Suprapubic skin (tissue), 4 donors: ENCODE results near the gene ATP8B1. TPM values are rescaled to one million over a fixed set of nuclear protein-coding genes. Genes with fewer than 3 reads are reported as not detected.

Source experiments
- DNase-seq, 2 donors: peaks; one replicate each; pipeline ENCODE4 v3.0.0-alpha.2; 2019; ENCODE audit warnings: low spot score in 2 of 2
- H3K27ac ChIP-seq: fragments of 200-600 bp; sonication (generic); one replicate; pipeline ENCODE4 v1.5.1; 2019
- H3K27me3 ChIP-seq: fragments of 200-600 bp; sonication (generic); one replicate; pipeline ENCODE4 v1.5.1; 2019
- H3K36me3 ChIP-seq: fragments of 200-600 bp; sonication (generic); one replicate; pipeline ENCODE4 v1.5.1; 2019
- H3K4me1 ChIP-seq: fragments of 200-600 bp; sonication (generic); one replicate; pipeline ENCODE4 v1.5.1; 2019
- H3K4me3 ChIP-seq: fragments of 200-600 bp; sonication (generic); one replicate; pipeline ENCODE4 v1.5.1; 2019; ENCODE audit warnings: mild to moderate bottlenecking
- H3K9me3 ChIP-seq: fragments of 200-600 bp; sonication (generic); one replicate; pipeline ENCODE4 v1.5.1; 2019
- EP300 ChIP-seq: sonication (generic); formaldehyde crosslinking; IDR thresholded peaks from one replicate; pipeline ENCODE4 v1.6.1; 2017; ENCODE audit warnings: antibody characterized with exemption
- POLR2A ChIP-seq, 2 donors: fragments of 450-650 bp; IDR thresholded peaks; one replicate each; pipeline ENCODE4 v1.6.1; 2017; ENCODE audit warnings: antibody characterized with exemption in 2 of 2, mild to moderate bottlenecking in 2 of 2, moderate library complexity in 2 of 2
- POLR2AphosphoS5 ChIP-seq, 3 donors: sonication (generic); formaldehyde crosslinking; IDR thresholded peaks; one replicate each; pipeline ENCODE4 v1.6.1; 2017; ENCODE audit warnings: antibody characterized with exemption in 3 of 3
- WGBS: methylation state at CpG from one replicate; pipeline ENCODE4 v1.1.5; 2018; 5-methylcytosine and 5-hydroxymethylcytosine counted together
- total RNA-seq, 4 donors: library from RNA; depleted of rRNA; stranded (reverse); fragments of >200 nt; gene quantifications; one replicate each; pipeline ENCODE4 v1.1.0, GENCODE V29; 2016
- TF ChIP-seq, protein P1 (sequence below), 2 donors: fragments of 200-600 bp in 1 of 2; fragments of 450-650 bp in 1 of 2; sonication (generic) in 1 of 2; IDR thresholded peaks; one replicate each; pipeline ENCODE4 v1.5.1; 2016 to 2019; ENCODE audit warnings: antibody characterized with exemption in 2 of 2, mild to moderate bottlenecking in 1 of 2, moderate library complexity in 1 of 2

ATP8B1 gene
- total RNA-seq, 4 donors from 2014 or later, result 21.5 to 59.1 (median 26.0) TPM

DNA sequence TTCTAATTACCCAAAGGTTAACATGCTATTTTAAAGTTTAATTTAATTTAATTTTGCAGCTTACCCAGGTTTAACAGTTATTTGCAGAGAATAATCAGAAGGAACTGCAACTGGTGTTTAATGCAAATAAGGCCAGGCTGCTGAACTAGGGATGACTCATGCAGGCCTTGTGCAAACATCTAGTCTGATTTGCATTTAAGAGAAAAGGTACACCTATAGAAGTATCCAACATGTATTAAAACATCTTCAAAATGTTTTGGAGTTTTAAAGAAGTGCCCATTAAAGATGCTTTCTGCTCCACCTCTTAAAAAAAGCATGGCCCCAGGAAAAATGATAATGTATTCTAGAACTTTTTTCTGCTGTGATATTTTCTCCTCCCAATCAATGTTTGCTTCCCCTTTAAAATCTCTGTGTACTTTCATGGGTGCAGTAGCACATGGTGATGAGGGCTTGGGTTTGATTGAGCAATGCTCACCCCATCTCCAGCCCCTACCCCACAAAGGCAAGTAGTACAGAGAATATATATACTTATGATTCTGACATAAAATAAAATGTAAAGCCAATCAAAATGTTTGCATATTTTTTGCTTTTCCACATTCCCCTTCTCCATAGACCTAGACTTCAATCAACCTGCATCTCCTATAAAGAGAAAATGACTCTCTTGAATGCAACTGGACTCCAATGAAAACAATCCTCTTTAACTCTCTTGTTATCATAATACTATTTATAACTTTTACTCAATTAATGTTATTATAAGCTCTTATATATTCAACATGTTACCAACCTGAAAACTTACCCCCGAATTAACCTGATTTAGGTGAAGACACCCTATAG, 54.1 kb downstream of the ATP8B1 start:
- H3K4me1 ChIP-seq, result peaks cover 30% of the 10 kb centered on the region
- DNase-seq, result no peak
- H3K27me3 ChIP-seq, result no peaks in the 10 kb centered on the region
- H3K9me3 ChIP-seq, result no peaks in the 10 kb centered on the region
- WGBS, result 87% methylated on average over 1 of the region's 1 CpG
- no peak for TF ChIP-seq POLR2A (IDR thresholded peaks at IDR 0.05)
- TF ChIP-seq, protein P1, sequence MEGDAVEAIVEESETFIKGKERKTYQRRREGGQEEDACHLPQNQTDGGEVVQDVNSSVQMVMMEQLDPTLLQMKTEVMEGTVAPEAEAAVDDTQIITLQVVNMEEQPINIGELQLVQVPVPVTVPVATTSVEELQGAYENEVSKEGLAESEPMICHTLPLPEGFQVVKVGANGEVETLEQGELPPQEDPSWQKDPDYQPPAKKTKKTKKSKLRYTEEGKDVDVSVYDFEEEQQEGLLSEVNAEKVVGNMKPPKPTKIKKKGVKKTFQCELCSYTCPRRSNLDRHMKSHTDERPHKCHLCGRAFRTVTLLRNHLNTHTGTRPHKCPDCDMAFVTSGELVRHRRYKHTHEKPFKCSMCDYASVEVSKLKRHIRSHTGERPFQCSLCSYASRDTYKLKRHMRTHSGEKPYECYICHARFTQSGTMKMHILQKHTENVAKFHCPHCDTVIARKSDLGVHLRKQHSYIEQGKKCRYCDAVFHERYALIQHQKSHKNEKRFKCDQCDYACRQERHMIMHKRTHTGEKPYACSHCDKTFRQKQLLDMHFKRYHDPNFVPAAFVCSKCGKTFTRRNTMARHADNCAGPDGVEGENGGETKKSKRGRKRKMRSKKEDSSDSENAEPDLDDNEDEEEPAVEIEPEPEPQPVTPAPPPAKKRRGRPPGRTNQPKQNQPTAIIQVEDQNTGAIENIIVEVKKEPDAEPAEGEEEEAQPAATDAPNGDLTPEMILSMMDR (IDR thresholded peaks at IDR 0.05), result no peak
- TF ChIP-seq EP300, result no peak
- no peak for TF ChIP-seq POLR2AphosphoS5 (IDR thresholded peaks at IDR 0.05)
- no peak overlapping the region for H3K4me3 ChIP-seq
- no peaks in the 10 kb centered on the region for H3K36me3 ChIP-seq
- no peak overlapping the region for H3K27ac ChIP-seq

DNA sequence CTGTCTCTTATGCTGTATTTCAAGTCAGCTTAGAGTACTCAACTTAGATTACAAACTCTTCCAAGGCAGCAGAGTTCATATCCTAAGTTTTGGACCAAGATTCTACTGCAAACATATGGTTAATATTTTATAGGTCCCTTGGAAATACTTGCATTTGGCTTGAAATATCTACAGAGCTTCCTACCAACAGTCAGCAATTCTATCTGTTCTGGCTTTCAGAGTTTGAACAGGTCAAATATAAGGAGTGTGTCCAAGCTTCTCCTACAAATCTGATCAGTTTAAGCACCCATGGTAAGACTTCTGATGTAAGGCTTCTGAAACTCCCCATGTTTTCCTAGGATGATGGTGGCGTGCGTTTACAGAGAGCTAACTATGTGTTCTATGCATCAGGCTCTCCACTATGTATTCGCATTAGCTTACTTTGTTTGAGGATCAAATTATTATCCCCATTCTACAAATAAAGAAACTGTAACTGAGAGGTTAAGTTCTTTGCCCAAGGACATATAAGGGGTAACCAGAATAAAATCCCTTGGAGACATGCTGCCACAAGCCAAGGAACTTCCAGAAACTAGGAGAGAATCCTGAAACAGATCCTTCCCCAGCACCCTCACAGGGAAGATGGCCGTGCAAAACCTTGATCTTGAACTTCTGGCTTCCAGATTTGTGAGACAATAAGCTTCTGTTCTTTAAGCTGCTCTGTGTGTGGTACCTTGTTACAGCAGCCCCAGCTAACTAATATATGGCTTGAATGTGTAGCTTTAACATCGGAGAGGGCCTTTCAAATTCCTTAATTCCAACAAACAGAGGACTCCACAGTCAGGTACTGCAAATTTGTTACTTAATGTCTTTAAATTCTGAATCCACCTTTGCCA, 55.1 kb downstream of the ATP8B1 start:
- Histone ChIP-seq H3K36me3 (no peaks in the 10 kb centered on the region), H3K27me3 (no peaks in the 10 kb centered on the region), H3K4me1 (peaks cover 32% of the 10 kb centered on the region), H3K27ac (no peak overlapping the region), H3K4me3 (no peak overlapping the region), H3K9me3 (no peaks in the 10 kb centered on the region)
- WGBS, result 75% methylated on average over 5 of the region's 5 CpGs
- no peak for TF ChIP-seq POLR2A (IDR thresholded peaks at IDR 0.05)
- DNase-seq, result no peak

DNA sequence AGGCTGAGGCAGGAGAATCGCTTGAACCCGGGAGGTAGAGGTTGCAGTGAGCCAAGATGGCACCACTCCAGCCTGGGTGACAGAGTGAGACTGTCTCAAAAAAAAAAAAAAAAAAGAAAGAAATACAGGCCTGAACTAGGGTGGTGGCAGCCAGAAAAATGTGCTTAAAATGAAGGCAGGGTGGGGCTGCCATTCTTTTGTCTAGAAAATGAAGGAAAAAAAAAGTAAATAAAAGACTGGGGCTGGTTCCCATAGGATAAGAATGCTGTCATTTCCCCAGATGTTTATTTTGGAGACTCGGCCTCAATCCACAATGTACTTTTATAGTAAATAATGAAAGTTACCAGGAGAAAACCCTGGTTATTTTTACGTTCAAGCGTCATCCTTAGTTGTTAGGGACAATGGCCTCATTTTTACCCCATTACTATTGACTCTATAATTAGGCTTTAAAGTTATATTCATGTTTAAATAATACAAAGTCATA, 58.9 kb downstream of the ATP8B1 start:
- WGBS, result 35% methylated on average over 5 of the region's 5 CpGs
- peak overlapping the region; percentile 10 for H3K27ac ChIP-seq
- H3K36me3 ChIP-seq, result no peaks in the 10 kb centered on the region
- no peak for TF ChIP-seq POLR2A (IDR thresholded peaks at IDR 0.05)
- no peak for TF ChIP-seq POLR2AphosphoS5 (IDR thresholded peaks at IDR 0.05)
- no peak for TF ChIP-seq EP300
- TF ChIP-seq, protein P1 (IDR thresholded peaks at IDR 0.05), result no peak
- no peak for DNase-seq
- H3K9me3 ChIP-seq, result peaks cover 4% of the 10 kb centered on the region
- peaks cover 31% of the 10 kb centered on the region for H3K4me1 ChIP-seq
- no peaks in the 10 kb centered on the region for H3K27me3 ChIP-seq
- H3K4me3 ChIP-seq, result no peak overlapping the region

DNA sequence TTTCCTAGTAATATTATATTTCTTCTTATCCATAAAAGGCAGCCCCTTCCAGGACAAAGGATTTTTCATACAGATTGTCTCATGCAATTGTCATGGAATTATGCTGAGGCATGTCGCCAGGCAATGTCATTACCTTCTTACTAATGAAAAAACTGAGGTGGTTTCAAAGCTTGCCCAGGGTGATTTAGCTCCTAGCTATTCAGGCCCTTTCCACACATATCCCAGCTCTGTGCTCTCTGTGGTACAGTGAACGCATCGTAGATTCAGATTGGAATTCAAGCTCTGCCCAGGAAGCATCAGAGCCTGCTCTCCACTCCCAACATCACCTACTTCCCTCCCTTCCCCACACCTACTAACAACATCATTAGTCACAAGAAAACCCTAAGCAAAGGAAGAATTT, 60.1 kb downstream of the ATP8B1 start:
- 70% methylated on average over 3 of the region's 3 CpGs for WGBS
- no peak overlapping the region for H3K27ac ChIP-seq
- no peak for DNase-seq
- H3K4me3 ChIP-seq, result no peak overlapping the region
- H3K9me3 ChIP-seq, result peaks cover 4% of the 10 kb centered on the region
- H3K36me3 ChIP-seq, result no peaks in the 10 kb centered on the region
- TF ChIP-seq POLR2AphosphoS5 (IDR thresholded peaks at IDR 0.05) (no peak), EP300 (no peak), POLR2A (IDR thresholded peaks at IDR 0.05) (no peak)
- TF ChIP-seq, protein P1 (IDR thresholded peaks at IDR 0.05), result no peak
- no peaks in the 10 kb centered on the region for H3K27me3 ChIP-seq
- peaks cover 23% of the 10 kb centered on the region for H3K4me1 ChIP-seq

DNA sequence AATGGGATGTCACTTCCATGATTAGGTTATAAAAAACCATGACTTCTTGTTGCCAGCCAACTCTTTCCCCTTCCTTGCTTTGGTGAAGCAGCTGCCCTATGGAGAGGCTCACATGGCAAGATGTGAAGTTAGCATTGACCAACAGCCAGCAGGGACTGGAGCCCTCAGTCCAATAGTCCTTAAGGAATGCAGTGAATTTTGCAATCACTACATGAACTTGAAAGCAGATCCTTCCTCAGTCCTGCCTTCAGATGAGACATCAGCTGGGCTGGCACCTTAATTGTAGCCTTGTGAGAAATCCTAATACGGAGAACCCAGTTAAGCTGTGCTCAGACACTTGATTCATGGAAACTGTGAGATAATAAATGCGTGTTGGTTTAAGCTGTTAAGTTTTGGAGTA, 61.8 kb downstream of the ATP8B1 start:
- Histone ChIP-seq H3K9me3 (peaks cover 4% of the 10 kb centered on the region), H3K27ac (no peak overlapping the region), H3K27me3 (no peaks in the 10 kb centered on the region), H3K4me3 (no peak overlapping the region), H3K4me1 (peaks cover 26% of the 10 kb centered on the region), H3K36me3 (no peaks in the 10 kb centered on the region)
- TF ChIP-seq, protein P1 (IDR thresholded peaks at IDR 0.05), result no peak
- no peak for DNase-seq
- 97% methylated on average over 2 of the region's 2 CpGs for WGBS
